Measurements from ENCODE around the gene UCP3. TPM values are rescaled to one million over a fixed set of nuclear protein-coding genes. Genes with fewer than 3 reads are reported as not detected.
A peak's percentile ranks its signal among the peaks of the same experiment; 100 is the strongest.

Gene UCP3
- total and polyA plus RNA-seq, 10 of the 15 experiments (the other 5 are each of a cell fraction or from before 2014, with no cell fraction given) = 0.02 to 1.9 (median 0.94) TPM

DNA sequence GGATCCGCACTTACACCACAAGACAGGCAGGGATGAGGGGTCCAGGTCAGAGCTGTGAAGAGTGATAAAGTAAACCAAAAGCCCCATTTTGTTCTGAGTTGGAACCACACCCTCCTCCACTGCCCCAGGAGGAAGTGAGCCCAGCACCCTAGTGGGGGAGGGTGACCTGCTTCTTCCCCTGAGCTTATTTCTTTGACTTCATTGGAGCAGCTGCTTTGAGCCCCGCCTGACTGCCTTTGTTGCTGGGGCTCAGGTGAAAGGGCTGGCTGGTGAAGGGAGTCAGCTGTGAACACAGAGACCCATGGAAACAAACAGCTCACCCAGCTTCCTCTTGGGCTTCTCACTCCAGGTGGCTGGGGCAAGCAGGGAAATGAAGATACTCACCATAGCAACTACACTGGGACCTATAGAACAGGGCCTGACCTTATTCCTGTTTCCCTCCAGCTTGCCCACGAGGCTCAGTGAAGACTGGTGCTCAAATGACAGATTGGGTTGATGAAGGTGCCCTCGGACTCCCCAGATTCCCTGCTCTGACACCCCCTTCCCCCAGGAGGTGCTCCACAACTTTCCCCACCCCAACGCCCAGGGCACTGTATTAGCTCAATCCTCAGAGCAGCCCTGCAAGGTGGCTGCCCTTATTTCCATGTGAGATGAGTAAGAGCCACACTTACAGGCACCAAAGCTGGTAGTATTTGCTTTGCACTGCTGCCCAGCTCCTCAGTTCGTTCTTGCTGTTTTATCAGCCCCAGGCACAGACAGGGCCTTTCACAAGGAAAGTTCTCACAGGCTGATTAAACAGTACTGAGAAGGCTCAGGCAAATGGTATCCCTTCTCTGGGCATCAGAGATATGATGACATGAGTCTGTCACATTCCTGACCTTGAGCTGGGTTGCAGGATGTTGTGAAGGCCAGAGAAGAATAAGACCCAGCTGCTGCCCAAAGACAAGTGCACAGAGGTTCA is 28.6 kb downstream of the UCP3 start:
- H3K27ac ChIP-seq (ENCODE audit: control insufficient read depth, insufficient read depth) = peak overlapping the region; percentile 85
- peaks cover 23% of the 10 kb centered on the region in 2 experiments for H3K36me3 ChIP-seq (ENCODE audit: control insufficient read depth in 2 of 2, insufficient read depth in 2 of 2, low read length in 1 of 2)
- H3K9me3 ChIP-seq (replicated peaks; ENCODE audit: control insufficient read depth, insufficient read depth, low read length) = no peaks in the 10 kb centered on the region
- H4K20me1 ChIP-seq (ENCODE audit: control insufficient read depth, insufficient read depth) = no peaks in the 10 kb centered on the region
- H3K27me3 ChIP-seq (replicated peaks in 1 of 2; ENCODE audit: control insufficient read depth in 2 of 2, insufficient read depth in 2 of 2, low read length in 1 of 2) = no peaks in the 10 kb centered on the region
- intact Hi-C loops (cut with micrococcal nuclease; ENCODE audit: unreplicated experiment) = loop anchor here (5.0 kb wide), 2 partner anchors 42 to 192 kb away; partner anchors contain the start of genes C2CD3 and PPME1
- SMC1A ChIA-PET (ENCODE audit: uncharacterized antibody, unreplicated experiment) = interaction anchor here (0.6 to 5.5 kb wide), 23 partner anchors 9 to 970 kb away, joined by 3 to 49 read pairs (median 6); partner anchors contain the start of genes C2CD3 and PPME1
- peak overlapping the region; percentile 89 for H3K4me3 ChIP-seq
- CTCF ChIA-PET = interaction anchor here (0.6 to 4.0 kb wide), 14 partner anchors 10 to 1878 kb away, joined by 3 to 48 read pairs (median 4); partner anchors contain the start of genes C2CD3 and PPME1
- H3K4me1 ChIP-seq (ENCODE audit: control insufficient read depth, insufficient read depth, low read length) = peaks cover 29% of the 10 kb centered on the region
- peak overlapping the region; percentile 2; the same call in 1 of the 2 replicates for H2AFZ ChIP-seq (ENCODE audit: control insufficient read depth, low read depth, low read length)
- H3K4me2 ChIP-seq (ENCODE audit: control insufficient read depth, insufficient read depth) = peak overlapping the region; percentile 88
- BruUV-seq (replicated peaks) = TSS peak; percentile 59
- POLR2A ChIA-PET = interaction anchor here (0.6 to 4.3 kb wide), 21 partner anchors 10 to 595 kb away, joined by 3 to 41 read pairs (median 5); partner anchors contain the start of genes C2CD3, MRPL48 and PPME1
- RAD21 ChIA-PET (ENCODE audit: unreplicated experiment) = interaction anchor here (0.6 to 5.1 kb wide), 24 partner anchors 8 to 513 kb away, joined by 3 to 47 read pairs (median 4); partner anchors contain the start of genes C2CD3, LIPT2 and PPME1
- H3K79me2 ChIP-seq (ENCODE audit: control insufficient read depth, insufficient read depth, low read length) = peaks cover 47% of the 10 kb centered on the region
- ATAC-seq = peak; percentile 66
- peak overlapping the region; percentile 92 for H3K9ac ChIP-seq (ENCODE audit: control insufficient read depth, insufficient read depth, low read length)
- FAIRE-seq = peak; percentile 91
- 0% methylated on average over 6 of the region's 6 CpGs for WGBS (ENCODE audit: insufficient coverage, insufficient replicate concordance, low lambda C conversion rate, missing lambda C conversion rate)
- peak; percentile 91 for DNase-seq (ENCODE audit: low read depth, low spot score)
- in situ Hi-C loops (cut with MboI) = no loop called here
- TF ChIP-seq IRF4 (IDR thresholded peaks at IDR 0.05; ENCODE audit: low read depth, low read length) (peak; percentile 84), ASH2L (IDR thresholded peaks at IDR 0.05; ENCODE audit: borderline replicate concordance, low read depth) (no peak), NFIC (IDR thresholded peaks at IDR 0.05; ENCODE audit: low read depth, low read length) (peak; percentile 29; the same call in 1 of the 2 replicates), SIN3A (IDR thresholded peaks at IDR 0.05; ENCODE audit: low read depth, low read length) (0 out of 2 replicates have a peak, but pooled peaks have one; percentile 68), CEBPZ (IDR thresholded peaks at IDR 0.05; ENCODE audit: low read depth, low read length) (no peak), TBL1XR1 (IDR thresholded peaks at IDR 0.05; ENCODE audit: low read depth, low read length) (no peak), MTA3 (IDR thresholded peaks at IDR 0.05; ENCODE audit: borderline replicate concordance, low read length) (no peak), FOXK2 (IDR thresholded peaks at IDR 0.05) (no peak), SMC3 (IDR thresholded peaks at IDR 0.05; ENCODE audit: borderline replicate concordance, low read length) (no peak), NR2C2 (IDR thresholded peaks at IDR 0.05; ENCODE audit: borderline replicate concordance, control insufficient read depth, insufficient read length, low read depth) (no peak), NBN (IDR thresholded peaks at IDR 0.05) (peak; percentile 78; the same call in 1 of the 2 replicates)
- TF ChIP-seq, protein P1, sequence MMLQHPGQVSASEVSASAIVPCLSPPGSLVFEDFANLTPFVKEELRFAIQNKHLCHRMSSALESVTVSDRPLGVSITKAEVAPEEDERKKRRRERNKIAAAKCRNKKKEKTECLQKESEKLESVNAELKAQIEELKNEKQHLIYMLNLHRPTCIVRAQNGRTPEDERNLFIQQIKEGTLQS (IDR thresholded peaks at IDR 0.05; ENCODE audit: borderline replicate concordance, extremely low read depth, low read depth, low read length) = no peak
- TF ChIP-seq, protein P2, sequence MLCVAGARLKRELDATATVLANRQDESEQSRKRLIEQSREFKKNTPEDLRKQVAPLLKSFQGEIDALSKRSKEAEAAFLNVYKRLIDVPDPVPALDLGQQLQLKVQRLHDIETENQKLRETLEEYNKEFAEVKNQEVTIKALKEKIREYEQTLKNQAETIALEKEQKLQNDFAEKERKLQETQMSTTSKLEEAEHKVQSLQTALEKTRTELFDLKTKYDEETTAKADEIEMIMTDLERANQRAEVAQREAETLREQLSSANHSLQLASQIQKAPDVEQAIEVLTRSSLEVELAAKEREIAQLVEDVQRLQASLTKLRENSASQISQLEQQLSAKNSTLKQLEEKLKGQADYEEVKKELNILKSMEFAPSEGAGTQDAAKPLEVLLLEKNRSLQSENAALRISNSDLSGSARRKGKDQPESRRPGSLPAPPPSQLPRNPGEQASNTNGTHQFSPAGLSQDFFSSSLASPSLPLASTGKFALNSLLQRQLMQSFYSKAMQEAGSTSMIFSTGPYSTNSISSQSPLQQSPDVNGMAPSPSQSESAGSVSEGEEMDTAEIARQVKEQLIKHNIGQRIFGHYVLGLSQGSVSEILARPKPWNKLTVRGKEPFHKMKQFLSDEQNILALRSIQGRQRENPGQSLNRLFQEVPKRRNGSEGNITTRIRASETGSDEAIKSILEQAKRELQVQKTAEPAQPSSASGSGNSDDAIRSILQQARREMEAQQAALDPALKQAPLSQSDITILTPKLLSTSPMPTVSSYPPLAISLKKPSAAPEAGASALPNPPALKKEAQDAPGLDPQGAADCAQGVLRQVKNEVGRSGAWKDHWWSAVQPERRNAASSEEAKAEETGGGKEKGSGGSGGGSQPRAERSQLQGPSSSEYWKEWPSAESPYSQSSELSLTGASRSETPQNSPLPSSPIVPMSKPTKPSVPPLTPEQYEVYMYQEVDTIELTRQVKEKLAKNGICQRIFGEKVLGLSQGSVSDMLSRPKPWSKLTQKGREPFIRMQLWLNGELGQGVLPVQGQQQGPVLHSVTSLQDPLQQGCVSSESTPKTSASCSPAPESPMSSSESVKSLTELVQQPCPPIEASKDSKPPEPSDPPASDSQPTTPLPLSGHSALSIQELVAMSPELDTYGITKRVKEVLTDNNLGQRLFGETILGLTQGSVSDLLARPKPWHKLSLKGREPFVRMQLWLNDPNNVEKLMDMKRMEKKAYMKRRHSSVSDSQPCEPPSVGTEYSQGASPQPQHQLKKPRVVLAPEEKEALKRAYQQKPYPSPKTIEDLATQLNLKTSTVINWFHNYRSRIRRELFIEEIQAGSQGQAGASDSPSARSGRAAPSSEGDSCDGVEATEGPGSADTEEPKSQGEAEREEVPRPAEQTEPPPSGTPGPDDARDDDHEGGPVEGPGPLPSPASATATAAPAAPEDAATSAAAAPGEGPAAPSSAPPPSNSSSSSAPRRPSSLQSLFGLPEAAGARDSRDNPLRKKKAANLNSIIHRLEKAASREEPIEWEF (IDR thresholded peaks at IDR 0.05; ENCODE audit: insufficient replicate concordance, low read depth, low read length) = peak; percentile 75

Data from GM12878 (cell line).